ENCODE measurements around the gene SRGAP3. TPM values are rescaled to one million over a fixed set of nuclear protein-coding genes. Genes with fewer than 3 reads are reported as not detected.

Gene SRGAP3
- total RNA-seq, 1 experiment from 2014 or later = 0.69 TPM

DNA sequence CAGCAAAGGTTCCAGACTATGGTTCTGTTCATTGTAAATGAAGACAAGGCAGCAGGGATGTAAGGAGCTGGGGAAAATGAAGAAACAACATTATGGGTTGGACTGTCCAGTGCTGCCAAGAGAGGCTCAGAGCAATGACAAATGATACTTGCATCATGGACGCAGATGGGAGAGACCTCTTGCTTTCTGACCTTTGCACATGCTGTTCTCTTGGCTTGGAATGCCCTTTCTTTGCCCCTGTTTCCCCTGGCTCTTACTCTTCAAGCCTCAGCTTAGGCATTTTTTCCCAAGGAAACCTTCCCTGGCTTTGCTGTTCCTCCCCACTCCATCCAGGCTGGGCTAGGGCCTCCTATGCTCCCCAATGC, 226.2 kb downstream of the SRGAP3 start:
- intact Hi-C loops (cut with micrococcal nuclease; ENCODE audit: unreplicated experiment) = no loop called here
- Histone ChIP-seq H3K27me3 (replicated peaks; ENCODE audit: insufficient read depth, low read depth, low read length, poor library complexity) (peaks cover 10% of the 10 kb centered on the region), H3K36me3 (ENCODE audit: insufficient read depth, low read length, poor library complexity, severe bottlenecking) (no peaks in the 10 kb centered on the region), H3K4me1 (ENCODE audit: insufficient read depth, low read length, poor library complexity, severe bottlenecking) (no peaks in the 10 kb centered on the region), H3K27ac (ENCODE audit: low read depth, low read length, poor library complexity, severe bottlenecking) (no peak overlapping the region), H3K9me3 (ENCODE audit: low read depth, low read length, poor library complexity, severe bottlenecking) (no peaks in the 10 kb centered on the region), H3K4me3 (ENCODE audit: low read depth, low read length, poor library complexity, severe bottlenecking) (no peak overlapping the region)
- POLR2A ChIA-PET (ENCODE audit: low non-redundant PET) = no interaction called here
- no peak for DNase-seq (ENCODE audit: low spot score)
- BruUV-seq (replicated peaks) = no TSS peak
- no peak for TF ChIP-seq CTCF (conservative IDR thresholded peaks at IDR 0.05; ENCODE audit: low read depth, low read length)
- no peak for TF ChIP-seq EZH2 (IDR thresholded peaks at IDR 0.05; ENCODE audit: borderline replicate concordance, low read depth, low read length, poor library complexity, severe bottlenecking)
- CTCF ChIA-PET = no interaction called here

GRCh38 chr3:9022305-9023225, 226.9 kb downstream of the SRGAP3 start:
- Histone ChIP-seq H3K4me3 (ENCODE audit: low read depth, low read length, poor library complexity, severe bottlenecking) (no peak overlapping the region), H3K27ac (ENCODE audit: low read depth, low read length, poor library complexity, severe bottlenecking) (no peak overlapping the region), H3K4me1 (ENCODE audit: insufficient read depth, low read length, poor library complexity, severe bottlenecking) (no peaks in the 10 kb centered on the region), H3K36me3 (ENCODE audit: insufficient read depth, low read length, poor library complexity, severe bottlenecking) (no peaks in the 10 kb centered on the region), H3K9me3 (ENCODE audit: low read depth, low read length, poor library complexity, severe bottlenecking) (no peaks in the 10 kb centered on the region), H3K27me3 (replicated peaks; ENCODE audit: insufficient read depth, low read depth, low read length, poor library complexity) (peaks cover 16% of the 10 kb centered on the region)
- no TSS peak for BruUV-seq (replicated peaks)
- no peak for DNase-seq (ENCODE audit: low spot score)
- intact Hi-C loops (cut with micrococcal nuclease; ENCODE audit: unreplicated experiment) = no loop called here
- ChIA-PET POLR2A (ENCODE audit: low non-redundant PET) (no interaction called here), CTCF (no interaction called here)
- no peak for TF ChIP-seq EZH2 (IDR thresholded peaks at IDR 0.05; ENCODE audit: borderline replicate concordance, low read depth, low read length, poor library complexity, severe bottlenecking)
- TF ChIP-seq CTCF (conservative IDR thresholded peaks at IDR 0.05; ENCODE audit: low read depth, low read length) = no peak

DNA sequence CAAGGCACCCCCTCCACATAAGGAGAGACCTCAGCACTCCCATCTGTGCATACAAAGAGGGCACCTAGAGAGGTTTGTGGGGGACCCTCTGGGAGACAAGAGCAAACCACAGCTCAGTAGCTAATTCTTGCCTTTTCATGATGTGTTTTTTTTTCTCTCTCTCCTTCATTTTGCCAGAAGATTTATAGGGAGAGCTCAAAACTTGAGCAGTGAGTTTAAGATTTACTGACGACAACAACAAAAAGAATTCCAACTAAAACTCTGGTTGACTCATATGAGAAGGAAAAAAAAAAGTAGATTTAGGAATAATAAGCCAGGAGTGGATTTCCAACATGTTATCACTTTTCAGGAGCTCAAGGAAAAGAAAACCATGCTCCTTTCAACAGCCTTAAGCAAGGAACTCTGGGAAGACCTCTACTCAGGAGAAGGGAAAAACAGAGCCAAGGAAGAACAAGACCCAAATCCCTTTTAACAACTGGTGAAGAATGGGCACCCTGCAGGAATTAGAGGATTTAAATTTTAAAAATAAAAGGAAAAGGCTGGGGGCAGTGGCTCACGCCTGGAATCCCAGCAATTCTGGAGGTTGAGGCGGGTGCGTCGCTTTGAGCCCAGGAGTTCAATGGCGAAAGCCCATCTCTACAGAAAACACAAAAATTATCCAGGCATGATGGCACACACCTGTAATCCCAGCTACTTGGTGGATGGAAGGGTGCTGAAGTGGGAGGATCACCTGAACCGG, 228.0 kb downstream of the SRGAP3 start:
- ChIA-PET CTCF (interaction anchor here (0.6 kb wide), 1 partner anchor 47 kb away, joined by 3 read pairs; no protein-coding TSS in a partner anchor), POLR2A (ENCODE audit: low non-redundant PET) (no interaction called here)
- Histone ChIP-seq H3K4me3 (ENCODE audit: low read depth, low read length, poor library complexity, severe bottlenecking) (no peak overlapping the region), H3K27me3 (replicated peaks; ENCODE audit: insufficient read depth, low read depth, low read length, poor library complexity) (peaks cover 18% of the 10 kb centered on the region), H3K27ac (ENCODE audit: low read depth, low read length, poor library complexity, severe bottlenecking) (no peak overlapping the region), H3K9me3 (ENCODE audit: low read depth, low read length, poor library complexity, severe bottlenecking) (no peaks in the 10 kb centered on the region), H3K4me1 (ENCODE audit: insufficient read depth, low read length, poor library complexity, severe bottlenecking) (no peaks in the 10 kb centered on the region), H3K36me3 (ENCODE audit: insufficient read depth, low read length, poor library complexity, severe bottlenecking) (no peaks in the 10 kb centered on the region)
- intact Hi-C loops (cut with micrococcal nuclease; ENCODE audit: unreplicated experiment) = no loop called here
- DNase-seq (ENCODE audit: low spot score) = no peak
- TF ChIP-seq CTCF (conservative IDR thresholded peaks at IDR 0.05; ENCODE audit: low read depth, low read length) (no peak), EZH2 (IDR thresholded peaks at IDR 0.05; ENCODE audit: borderline replicate concordance, low read depth, low read length, poor library complexity, severe bottlenecking) (no peak)
- BruUV-seq (replicated peaks) = no TSS peak

Measured in A673 (cell line).